Globus pallidus (tissue), 1 donor: Measurements from ENCODE around the gene DHX8.
A peak's percentile ranks its signal among the peaks of the same experiment; 100 is the strongest.
"Not testable (repeated sequence)": the region's sequence is repeated elsewhere in the genome, so short reads cannot be mapped to it uniquely, and the experiment has no call there.

Experiments used
- DNase-seq: peaks from one replicate; pipeline ENCODE4 v3.0.0-alpha.2; 2015; ENCODE audit warnings: low spot score

Gene DHX8

GRCh38 chr17:43483674-43484551 is at the start of gene DHX8:
Gene DHX8 (plus strand): TSS chr17:43483975. CDS start chr17:43484038, 63 bp downstream.
- peak; percentile 99 for DNase-seq

GRCh38 chr17:43434902-43435319 is 48.9 kb upstream of the DHX8 start:
- no peak for DNase-seq

GRCh38 chr17:43437756-43438155 is 46.0 kb upstream of the DHX8 start:
- no peak for DNase-seq

GRCh38 chr17:43438626-43439025 is 45.1 kb upstream of the DHX8 start:
- no peak for DNase-seq

GRCh38 chr17:43439041-43439440 is 44.7 kb upstream of the DHX8 start:
- no peak for DNase-seq

- no peak for DNase-seq
These were observed 41.1 kb upstream of the DHX8 start for GRCh38 chr17:43442711-43443110.

GRCh38 chr17:43443381-43443780 is 40.4 kb upstream of the DHX8 start:
- DNase-seq, result no peak

GRCh38 chr17:43444223-43445008 is 39.4 kb upstream of the DHX8 start:
- DNase-seq, result no peak

GRCh38 chr17:43445009-43445589 is 38.7 kb upstream of the DHX8 start:
- DNase-seq, result no peak

GRCh38 chr17:43446773-43447172 is 37.0 kb upstream of the DHX8 start:
- no peak for DNase-seq

GRCh38 chr17:43448720-43449469 is 34.9 kb upstream of the DHX8 start:
- no peak for DNase-seq

- DNase-seq, result no peak
These were observed 34.1 kb upstream of the DHX8 start for GRCh38 chr17:43449470-43450248.

- DNase-seq, result not testable (repeated sequence)
These were observed 33.0 kb upstream of the DHX8 start for GRCh38 chr17:43450791-43451190.

- DNase-seq, result not testable (repeated sequence)
These were observed 32.0 kb upstream of the DHX8 start for GRCh38 chr17:43451741-43452140.

- DNase-seq, result no peak
These were observed 30.4 kb upstream of the DHX8 start for GRCh38 chr17:43453331-43453812.

GRCh38 chr17:43454868-43455267 is 28.9 kb upstream of the DHX8 start:
- no peak for DNase-seq

- DNase-seq, result no peak
These were observed 27.7 kb upstream of the DHX8 start for GRCh38 chr17:43456029-43456428.

GRCh38 chr17:43456661-43457361 is 27.0 kb upstream of the DHX8 start:
- no peak for DNase-seq

- DNase-seq, result no peak
These were observed 26.4 kb upstream of the DHX8 start for GRCh38 chr17:43457362-43457692.

GRCh38 chr17:43459878-43460277 is 23.9 kb upstream of the DHX8 start:
- DNase-seq, result not testable (repeated sequence)
